Left cardiac atrium (tissue), 4 donors: ENCODE data around the gene EHD1. TPM values are rescaled to one million over a fixed set of nuclear protein-coding genes. Genes with fewer than 3 reads are reported as not detected.
"Not testable (repeated sequence)": the region's sequence is repeated elsewhere in the genome, so short reads cannot be mapped to it uniquely, and the experiment has no call there.

Source experiments
- ATAC-seq, 2 donors: fragments of 200-7000 bp; cut with Tn5 transposase; one replicate each; pipeline ENCODE4 v1.9.1; 2020; ENCODE audit warnings: mild to moderate bottlenecking in 2 of 2, moderate library complexity in 2 of 2
- DNase-seq: peaks from one replicate; pipeline ENCODE4 v3.0.0-alpha.2; 2020
- intact Hi-C, 2 donors: fragments of 100-400 bp; cut with DNase I; formaldehyde crosslinking; loops; one replicate each; pipeline versions ENCODE4 v1.14.1 to v1.15.1; 2022 to 2023
- microRNA-seq, 2 donors: library from miRNA; unstranded; fragments of <30 nt; microRNA quantifications; one replicate each; pipeline ENCODE4 v1.2.0, GENCODE V29; 2020
- total RNA-seq, 2 donors: library from RNA; stranded (reverse); fragmentation: NEBNext Ultra II Directional; extraction: Animal tissue kit (Norgen Biotek cat#: 25700); gene quantifications; one replicate each; pipeline ENCODE4 v1.2.1, GENCODE V29; 2021
- donor health status: DM: no; HTN: yes; CAD: no.
- donor health status: DM: no; HTN: yes; CAD: no; lungs with severe emphysema.
- donor health status: DM: yes; HTN: yes; CAD: no.
- donor health status: Dilated cardiomyopathy.

The EHD1 gene
- total RNA-seq, 2 donors from 2014 or later: 36.6 to 43.1 TPM

DNA sequence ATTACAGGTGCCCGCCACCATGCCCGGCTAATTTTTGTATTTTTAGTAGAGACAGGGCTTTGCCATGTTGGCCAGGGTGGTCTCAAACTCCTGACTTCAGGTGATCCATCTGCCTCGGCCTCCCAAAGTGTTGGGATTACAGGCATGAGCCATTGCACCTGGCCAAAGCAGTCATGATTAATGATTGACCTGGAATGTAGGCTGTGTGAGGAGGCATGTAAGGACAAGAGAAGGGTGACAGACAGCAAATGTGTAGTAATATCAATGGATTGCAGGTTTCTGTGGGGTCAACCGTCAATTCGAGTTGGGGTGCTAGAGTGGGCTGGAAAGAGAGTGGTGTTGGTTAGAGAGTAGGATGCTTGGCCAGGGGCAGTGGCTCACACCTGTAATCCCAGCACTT, 63.0 kb downstream of the EHD1 start:
- DNase-seq, ATAC-seq, intact Hi-C loops: not testable (repeated sequence)

DNA sequence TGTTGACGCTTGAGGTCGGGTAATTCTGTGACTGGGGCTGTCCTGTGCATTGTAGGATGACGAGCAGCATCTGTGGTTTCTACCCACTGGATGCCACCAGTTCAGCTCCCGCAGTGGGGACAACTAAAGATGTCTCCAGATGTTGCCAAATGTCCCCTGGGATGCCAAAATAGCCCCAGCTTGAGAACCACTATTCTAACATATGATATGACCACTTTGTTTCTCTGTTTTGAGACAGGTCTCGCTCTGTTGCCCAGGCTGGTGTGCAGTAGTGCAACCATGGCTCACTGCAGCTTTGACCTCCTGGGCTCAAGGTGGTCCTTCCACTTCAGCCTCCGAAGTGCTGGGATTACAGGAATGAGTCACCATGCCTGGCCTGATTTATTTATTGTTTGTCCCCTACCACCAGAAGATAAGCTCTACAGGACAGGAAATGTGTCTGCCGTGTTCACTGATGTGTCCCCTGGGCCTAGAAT, 63.7 kb downstream of the EHD1 start:
- ATAC-seq (no peak), DNase-seq (no peak)
- intact Hi-C loops: no loop called here

DNA sequence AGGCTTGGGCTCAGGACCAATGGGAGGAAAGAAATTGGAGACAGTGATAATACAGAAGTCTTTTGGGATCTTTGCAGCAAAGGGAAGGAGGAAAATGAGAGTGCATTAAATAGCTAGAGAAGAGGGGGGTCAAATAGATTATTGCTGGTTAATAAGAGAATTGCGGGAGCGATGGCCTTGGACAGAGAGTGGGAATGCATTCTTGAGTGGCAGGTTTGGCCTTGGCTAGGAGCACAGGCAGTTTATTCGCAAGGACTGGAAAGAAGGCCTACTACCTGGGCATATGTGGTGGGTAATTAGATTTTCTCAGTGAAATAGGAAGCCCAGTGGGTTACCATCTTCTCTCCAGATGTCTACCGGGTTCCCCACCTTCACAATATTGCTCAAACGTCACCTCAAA, 64.6 kb downstream of the EHD1 start:
- ATAC-seq (no peak), DNase-seq (no peak)
- intact Hi-C loops: no loop called here

- peak; percentile 1 to 3 for ATAC-seq
- DNase-seq: no peak
- intact Hi-C loops: no loop called here
Measured at GRCh38 chr11:64810891-64811272, 67.5 kb downstream of the EHD1 start.

DNA sequence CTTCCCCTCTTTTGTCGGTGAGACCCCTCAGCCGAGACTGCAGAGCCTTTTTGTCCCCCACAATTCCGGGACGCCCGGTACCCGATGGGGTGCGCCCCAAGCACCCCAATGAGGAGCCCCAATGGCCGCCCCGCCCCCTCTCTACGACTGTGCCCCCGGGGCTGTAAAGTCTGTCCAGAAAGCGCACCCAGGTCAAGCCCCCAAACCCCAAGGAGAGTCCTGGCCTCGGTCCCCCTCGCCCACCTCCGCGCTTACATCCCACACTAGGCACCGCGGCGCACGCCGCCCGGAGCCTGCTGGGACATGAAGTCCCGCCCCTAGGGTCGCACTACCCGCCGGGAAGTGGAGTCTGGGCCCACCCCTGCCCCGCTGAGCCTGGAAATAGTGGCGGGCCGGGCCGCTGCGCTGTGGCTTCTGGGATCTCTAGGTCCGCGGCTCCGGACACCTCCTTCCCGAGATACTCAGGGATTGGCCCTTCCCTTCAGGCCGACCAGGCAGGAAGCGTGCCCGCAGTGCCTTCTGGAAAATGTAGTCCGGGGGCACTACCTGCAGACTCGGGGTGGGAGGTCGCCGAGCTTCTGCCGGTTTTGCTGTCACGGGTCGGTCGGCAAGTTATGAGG, 68.0 kb downstream of the EHD1 start, which contains the start of gene MEN1:
Gene MEN1, minus strand, starts transcription at position 281 of the 620 bp plus-strand sequence. CDS start 442 bp downstream, outside the sequence.
- DNase-seq (peak; percentile 97), ATAC-seq (peak; percentile 99)
- intact Hi-C loops: no loop called here

GRCh38 chr11:64809781-64810241, 68.6 kb downstream of the EHD1 start:
- intact Hi-C loops: no loop called here
- ATAC-seq (peak; percentile 20 to 40), DNase-seq (no peak)

- no peak for DNase-seq
- intact Hi-C loops: no loop called here
- ATAC-seq: no peak
Measured at GRCh38 chr11:64805481-64805880, 72.9 kb downstream of the EHD1 start.

DNA sequence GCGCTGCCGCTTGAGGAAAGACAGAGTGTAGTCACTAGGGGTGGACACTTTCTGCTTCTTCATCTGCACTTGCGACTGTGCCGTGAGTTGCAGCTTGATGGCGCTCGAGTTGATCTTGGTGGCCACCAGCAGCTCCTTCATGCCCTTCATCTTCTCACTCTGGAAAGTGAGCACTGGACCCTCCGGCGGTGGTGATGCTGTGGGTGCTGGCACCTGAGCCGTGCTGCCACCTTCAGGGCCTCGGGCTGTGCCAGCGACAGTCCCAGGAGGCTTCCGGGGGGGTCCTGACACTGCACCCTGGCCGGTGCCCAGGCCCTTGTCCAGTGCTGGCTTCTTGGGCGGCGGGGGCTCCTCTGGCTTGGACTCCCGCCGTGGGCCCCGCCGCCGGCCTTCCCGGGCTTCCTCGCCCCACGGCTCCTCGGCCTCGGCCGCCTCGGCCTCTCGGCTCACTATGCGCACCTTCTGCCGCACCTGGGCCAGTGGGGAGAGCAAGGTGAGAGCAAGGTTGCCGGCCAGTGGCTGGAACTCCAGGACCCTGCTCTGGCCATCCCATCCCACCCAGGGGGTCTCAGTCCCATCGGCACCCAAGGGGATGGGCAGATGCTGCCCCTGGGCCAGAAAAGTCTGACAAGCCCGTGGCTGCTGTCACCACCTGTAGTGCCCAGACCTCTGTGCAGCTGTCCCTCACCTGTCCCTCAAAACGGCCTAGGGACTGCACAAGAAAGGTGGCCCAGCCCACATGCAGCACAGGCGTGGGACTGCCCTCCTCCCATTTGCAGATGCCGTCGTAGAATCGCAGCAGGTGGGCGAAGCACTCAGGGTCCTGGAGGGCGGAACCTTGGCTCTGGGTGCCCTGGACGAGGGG, 73.8 kb downstream of the EHD1 start:
- intact Hi-C loops: no loop called here
- DNase-seq (no peak), ATAC-seq (no peak)

GRCh38 chr11:64803846-64804345, 74.5 kb downstream of the EHD1 start:
- DNase-seq (no peak), ATAC-seq (peak in 1 of 2 donors; percentile 18)
- intact Hi-C loops: no loop called here

DNA sequence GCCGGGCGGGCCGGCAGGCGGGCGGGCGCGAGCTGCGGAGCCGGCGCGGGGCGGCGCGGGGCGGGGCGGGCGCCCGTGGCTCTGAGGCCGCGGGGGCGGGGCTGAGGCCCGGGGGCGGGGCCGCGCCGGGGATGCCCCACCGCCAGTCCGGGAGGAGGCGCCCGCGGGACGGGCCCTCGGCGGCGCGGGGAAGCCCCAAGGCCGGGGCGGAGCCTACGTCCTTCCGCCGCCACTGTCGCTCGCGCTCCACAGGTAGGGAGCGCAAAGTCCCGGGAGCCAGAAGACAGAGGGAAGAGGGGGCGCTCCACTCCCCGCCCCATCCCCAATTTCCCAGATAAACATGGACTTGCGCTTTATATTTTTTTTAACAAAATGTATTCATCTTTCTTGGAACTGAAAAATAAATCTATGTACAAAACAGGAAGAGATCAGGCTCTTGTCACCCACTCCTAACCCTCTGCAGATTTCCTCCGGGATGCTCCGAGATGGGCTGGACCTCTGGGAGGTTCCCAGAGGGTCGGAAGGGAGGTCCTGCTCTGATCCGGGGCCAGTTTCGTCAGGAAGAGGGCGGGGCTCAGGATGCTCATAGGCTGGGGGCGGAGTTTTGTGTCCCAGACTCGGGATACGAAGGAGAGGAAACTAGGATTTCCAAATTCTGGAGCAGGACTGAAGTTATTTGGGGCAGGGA, 75.1 kb downstream of the EHD1 start, which contains the start of gene MAP4K2:
Gene MAP4K2, minus strand, starts transcription at position 57 of the 688 bp plus-strand sequence. CDS start 65 bp downstream, outside the sequence.
- DNase-seq (peak; percentile 93), ATAC-seq (peak; percentile 89 to 95)
- intact Hi-C loops: no loop called here

DNA sequence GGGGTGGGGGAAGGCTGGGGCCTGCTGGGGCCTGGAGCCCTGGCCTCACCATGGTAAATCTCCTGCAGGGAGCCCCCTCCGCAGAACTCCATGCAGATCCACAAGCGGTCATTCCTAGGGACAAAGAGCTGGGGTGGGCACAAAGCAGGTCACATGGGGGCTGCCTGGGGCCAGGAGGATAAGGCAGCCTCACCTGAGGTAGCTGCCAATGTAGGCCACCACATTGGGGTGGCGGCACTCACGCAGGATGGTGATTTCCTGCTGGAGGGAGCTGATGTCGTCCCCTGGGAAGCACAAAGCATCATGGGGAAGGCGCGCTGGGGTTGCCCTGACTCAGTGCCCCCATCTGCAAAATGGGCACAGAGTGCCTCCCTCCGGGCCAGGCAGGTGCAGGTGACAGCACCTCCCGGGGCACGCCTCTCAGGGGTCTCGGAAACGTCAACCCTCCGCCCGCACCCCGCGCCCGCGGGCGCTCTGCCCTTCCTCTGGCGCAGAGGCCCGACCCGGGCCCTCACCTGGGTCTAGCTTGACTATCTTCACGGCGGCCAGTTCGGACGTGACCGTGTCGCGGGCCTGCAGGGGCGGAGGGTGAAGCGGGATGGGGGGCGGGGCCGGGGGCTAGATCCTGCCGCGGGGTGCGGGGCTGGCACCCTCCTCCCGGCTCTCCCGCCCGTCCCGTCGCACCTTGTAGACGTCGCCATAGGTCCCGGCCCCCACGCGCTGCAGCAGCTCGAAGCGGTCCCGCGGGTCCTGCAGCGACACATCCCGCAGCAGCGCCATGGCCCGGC, 75.9 kb downstream of the EHD1 start:
- DNase-seq (no peak), ATAC-seq (no peak)
- intact Hi-C loops: no loop called here

Small RNAs within 50 kb of the gene (microRNA-seq; reads per million reads assigned to microRNA genes)
- gene MIR6749 (0 reads per million in 2 donors), gene MIR6750 (0.20 to 0.82 reads per million in 2 donors)

Other genes starting within 250 kb of the EHD1 start
- gene NRXN2, start 155.4 kb downstream of the EHD1 start, total RNA-seq: 1 to 10 TPM; 3.9 to 4.0 TPM
- 10 to 100 TPM; 25.3 to 37.1 TPM for gene RASGRP2, start 134.5 kb downstream of the EHD1 start, total RNA-seq
- gene PYGM, start 118.6 kb downstream of the EHD1 start, total RNA-seq: 10 to 100 TPM; 31.3 to 48.6 TPM
- gene SF1, start 100.1 kb downstream of the EHD1 start, total RNA-seq: 100 to 1,000 TPM; 154 to 208 TPM
- 10 to 100 TPM in 1 of 2 donors, 1 to 10 TPM in 1; 10.0 to 10.4 TPM for gene MAP4K2, start 75.4 kb downstream of the EHD1 start, total RNA-seq
- gene MEN1, start 68.1 kb downstream of the EHD1 start, total RNA-seq: 10 to 100 TPM in 1 of 2 donors, 1 to 10 TPM in 1; 9.0 to 12.3 TPM
- gene CDC42BPG, start 34.0 kb downstream of the EHD1 start, total RNA-seq: under 1 TPM; 0.55 to 0.65 TPM
- gene ATG2A, start 38.6 kb upstream of the EHD1 start, total RNA-seq: 10 to 100 TPM; 12.3 to 14.6 TPM
- gene PPP2R5B, start 46.1 kb upstream of the EHD1 start, total RNA-seq: 10 to 100 TPM; 17.9 to 20.5 TPM
- gene GPHA2, start 57.3 kb upstream of the EHD1 start, total RNA-seq: not detected
- gene MAJIN, start 93.5 kb upstream of the EHD1 start, total RNA-seq: not detected
- 1 to 10 TPM; 1.4 to 1.6 TPM for gene BATF2, start 118.3 kb upstream of the EHD1 start, total RNA-seq
- gene ARL2, start 135.5 kb upstream of the EHD1 start, total RNA-seq: 100 to 1,000 TPM; 110 to 116 TPM
- 10 to 100 TPM; 17.2 to 20.1 TPM for gene SNX15, start 148.8 kb upstream of the EHD1 start, total RNA-seq
- 1 to 10 TPM; 5.2 to 9.5 TPM for gene SAC3D1, start 162.6 kb upstream of the EHD1 start, total RNA-seq
- 1 to 10 TPM; 6.6 to 7.0 TPM for gene NAALADL1, start 179.9 kb upstream of the EHD1 start, total RNA-seq
- 1 to 10 TPM in 1 of 2 donors, under 1 TPM in 1; 0.81 to 2.5 TPM for gene CDCA5, start 205.4 kb upstream of the EHD1 start, total RNA-seq
- 10 to 100 TPM; 26.2 to 26.5 TPM for gene ZFPL1, start 205.6 kb upstream of the EHD1 start, total RNA-seq
- 10 to 100 TPM; 52.7 to 70.1 TPM for gene VPS51, start 217.6 kb upstream of the EHD1 start, total RNA-seq
- 10 to 100 TPM; 50.0 to 53.2 TPM for gene TM7SF2, start 233.3 kb upstream of the EHD1 start, total RNA-seq
- gene ZNHIT2, start 239.1 kb upstream of the EHD1 start, total RNA-seq: 1 to 10 TPM; 6.6 to 8.2 TPM
- gene FAU, start 243.5 kb upstream of the EHD1 start, total RNA-seq: 100 to 1,000 TPM; 651 to 723 TPM
- 10 to 100 TPM; 26.3 to 33.4 TPM for gene MRPL49, start 243.7 kb upstream of the EHD1 start, total RNA-seq